GM23248 (cell line): Measurements from ENCODE around the gene ZFX. TPM values are rescaled to one million over a fixed set of nuclear protein-coding genes. Genes with fewer than 3 reads are reported as not detected.

Experiments
- DNase-seq: peaks from one replicate; pipeline ENCODE4 v3.0.0-alpha.2; 2015
- H2AFZ ChIP-seq: fragments of 200-600 bp; sonication (generic); 2 replicates; pipeline ENCODE4 v1.6.1; 2016; ENCODE audit warnings: antibody characterized with exemption
- H3F3A ChIP-seq: fragments of 200-600 bp; sonication (generic); 2 replicates; pipeline ENCODE4 v1.6.1; 2016; ENCODE audit warnings: mild to moderate bottlenecking, antibody characterized with exemption, mixed run types; ENCODE audit not compliant: insufficient read depth
- H3K27ac ChIP-seq: fragments of 200-600 bp; sonication (generic); 2 replicates; pipeline ENCODE4 v1.5.1; 2016; ENCODE audit warnings: mild to moderate bottlenecking
- H3K27me3 ChIP-seq: fragments of 200-600 bp; sonication (generic); replicated peaks from 2 replicates; pipeline ENCODE4 v1.6.1; 2016; ENCODE audit warnings: mild to moderate bottlenecking; ENCODE audit not compliant: insufficient read depth
- H3K36me3 ChIP-seq: fragments of 200-600 bp; sonication (generic); 2 replicates; pipeline ENCODE4 v1.6.1; 2016; ENCODE audit warnings: low read depth, mild to moderate bottlenecking
- H3K4me1 ChIP-seq: fragments of 200-600 bp; sonication (generic); 2 replicates; pipeline ENCODE4 v1.6.1; 2016; ENCODE audit warnings: mild to moderate bottlenecking; ENCODE audit not compliant: insufficient read depth
- H3K4me2 ChIP-seq: fragments of 200-600 bp; sonication (generic); one replicate; pipeline ENCODE4 v1.6.1; 2016; ENCODE audit warnings: mild to moderate bottlenecking; ENCODE audit not compliant: unreplicated experiment
- H3K4me3 ChIP-seq: fragments of 200-600 bp; sonication (generic); 2 replicates; pipeline ENCODE4 v1.5.1; 2016; ENCODE audit warnings: mild to moderate bottlenecking
- H3K79me2 ChIP-seq: fragments of 200-600 bp; sonication (generic); 2 replicates; pipeline ENCODE4 v1.6.1; 2016; ENCODE audit warnings: mild to moderate bottlenecking; ENCODE audit not compliant: insufficient read depth
- H3K9ac ChIP-seq: fragments of 200-600 bp; sonication (generic); 2 replicates; pipeline ENCODE4 v1.6.1; 2016; ENCODE audit warnings: mild to moderate bottlenecking
- H3K9me2 ChIP-seq: fragments of 200-600 bp; sonication (generic); 2 replicates; pipeline ENCODE4 v1.6.1; 2016; ENCODE audit warnings: mixed run types, mild to moderate bottlenecking, moderate library complexity; ENCODE audit not compliant: insufficient read depth
- H3K9me3 ChIP-seq: fragments of 200-600 bp; sonication (generic); one replicate; pipeline ENCODE4 v1.6.1; 2017; ENCODE audit warnings: low read depth
- H4K20me1 ChIP-seq: fragments of 200-600 bp; sonication (generic); 2 replicates; pipeline ENCODE4 v1.6.0; 2016; ENCODE audit not compliant: insufficient read depth
- EZH2 ChIP-seq: fragments of 200-600 bp; sonication (generic); IDR thresholded peaks from 2 replicates; pipeline ENCODE4 v1.6.1; 2018; ENCODE audit warnings: antibody characterized with exemption, mild to moderate bottlenecking; ENCODE audit not compliant: insufficient read depth, poor library complexity, severe bottlenecking
- EZH2phosphoT487 ChIP-seq: fragments of 200-600 bp; sonication (generic); IDR thresholded peaks from 2 replicates; pipeline ENCODE4 v1.6.1; 2018; ENCODE audit warnings: antibody characterized with exemption, moderate library complexity, mild to moderate bottlenecking, low read depth; ENCODE audit not compliant: insufficient read depth
- WGBS, 2 experiments: methylation state at CpG; one replicate each; pipeline ENCODE4 v1.1.6; 2015 to 2017; ENCODE audit warnings: low lambda C conversion rate in 2 of 2, low coverage in 1 of 2; ENCODE audit errors: missing lambda C conversion rate in 2 of 2; 5-methylcytosine and 5-hydroxymethylcytosine counted together
- in situ Hi-C: fragments of 300-500 bp; cut with MboI; formaldehyde crosslinking; loops from 2 replicates; pipeline ENCODE4 v1.15.0; 2020
- polyA plus RNA-seq: library from polyadenylated mRNA; unstranded; fragments of >200 nt; fragmentation: Nextera tagmentation; extraction: Ambion mirVana; gene quantifications from 2 replicates; pipeline ENCODE4 v1.2.1, GENCODE V29; 2016
- total RNA-seq: library from RNA; depleted of rRNA; stranded (reverse); fragments of >200 nt; shearing (Covaris generic); gene quantifications from 2 replicates; pipeline ENCODE4 v1.2.3, GENCODE V29; 2014

ZFX gene
- total and polyA plus RNA-seq, 2 experiments from 2014 or later = 19.6 to 24.1 TPM

DNA sequence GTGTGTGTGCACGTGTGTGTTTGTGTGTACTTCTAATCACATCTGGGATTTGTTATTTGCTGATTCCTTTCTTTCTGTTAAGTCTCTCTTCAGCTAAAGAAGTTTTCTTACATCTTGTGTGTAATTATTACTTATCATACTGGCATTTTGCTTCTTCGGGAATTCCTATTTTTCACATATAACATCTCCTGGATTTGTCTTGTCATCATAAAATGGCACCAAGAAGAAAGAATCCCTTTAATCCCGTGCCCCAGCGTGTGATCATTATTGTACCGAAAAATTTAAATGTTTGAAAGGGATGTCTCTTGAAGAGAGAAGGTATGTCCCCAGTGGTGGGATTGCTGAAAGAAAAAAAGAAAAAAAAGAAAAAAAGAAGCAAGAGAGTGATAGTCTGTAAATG is 72.3 kb downstream of the ZFX start:
- 83 to 84% methylated on average over 5 of the region's 5 CpGs for WGBS, 2 experiments
- no peaks in the 10 kb centered on the region for H3K4me1 ChIP-seq

DNA sequence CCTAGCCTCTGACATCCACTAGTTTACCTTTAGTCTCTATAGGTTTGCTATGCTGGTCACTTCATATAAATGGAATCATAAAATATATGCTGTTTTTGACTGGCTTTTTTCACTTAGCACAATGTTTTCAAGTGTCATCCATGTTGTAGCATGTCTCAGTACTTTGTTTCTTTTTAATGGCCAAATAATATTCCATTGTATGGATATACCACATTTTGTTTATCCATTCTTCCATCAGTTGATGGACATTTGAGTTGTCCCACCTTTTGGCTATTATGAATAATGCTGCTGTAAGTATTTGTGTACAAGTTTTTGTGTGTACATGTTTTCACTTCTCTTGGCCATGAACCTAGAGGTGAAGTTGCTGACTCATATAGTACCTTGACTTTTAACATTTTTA is 75.7 kb downstream of the ZFX start:
- Histone ChIP-seq H3K4me3 (no peak overlapping the region), H3K27ac (no peak overlapping the region), H3F3A (no peaks in the 10 kb centered on the region; the same call in 1 of the 2 replicates), H3K79me2 (no peaks in the 10 kb centered on the region), H3K9me3 (no peaks in the 10 kb centered on the region), H3K9ac (no peak overlapping the region), H3K4me1 (no peaks in the 10 kb centered on the region), H3K36me3 (no peaks in the 10 kb centered on the region), H3K27me3 (no peaks in the 10 kb centered on the region), H3K4me2 (no peak overlapping the region), H2AFZ (no peak overlapping the region), H4K20me1 (no peaks in the 10 kb centered on the region), H3K9me2 (no peaks in the 10 kb centered on the region)
- DNase-seq = no peak
- in situ Hi-C loops = loop anchor here (25.0 kb wide), 1 partner anchor 138 kb away; no protein-coding TSS in a partner anchor
- TF ChIP-seq EZH2 = no peak
- no peak for TF ChIP-seq EZH2phosphoT487

More for the DNA sequence above, 72.3 kb downstream of the ZFX start:
- in situ Hi-C loops = no loop called here
- no peak overlapping the region for H3K4me3 ChIP-seq
- no peaks in the 10 kb centered on the region for H3K79me2 ChIP-seq
- H3K9me2 ChIP-seq = no peaks in the 10 kb centered on the region
- TF ChIP-seq EZH2phosphoT487 = no peak
- TF ChIP-seq EZH2 = no peak
- H3K9me3 ChIP-seq = no peaks in the 10 kb centered on the region
- no peaks in the 10 kb centered on the region; the same call in 1 of the 2 replicates for H3F3A ChIP-seq
- H3K9ac ChIP-seq = no peak overlapping the region
- H3K27me3 ChIP-seq = no peaks in the 10 kb centered on the region
- DNase-seq = no peak
- H3K4me2 ChIP-seq = no peak overlapping the region
- H3K27ac ChIP-seq = no peak overlapping the region
- H2AFZ ChIP-seq = no peak overlapping the region
- H3K36me3 ChIP-seq = no peaks in the 10 kb centered on the region
- H4K20me1 ChIP-seq = no peaks in the 10 kb centered on the region

- no peak for DNase-seq
- H3K4me2 ChIP-seq = no peak overlapping the region
- H3K27ac ChIP-seq = no peak overlapping the region
- no peak overlapping the region for H3K9ac ChIP-seq
- TF ChIP-seq EZH2phosphoT487 (no peak), EZH2 (no peak)
- H3K4me3 ChIP-seq = no peak overlapping the region
- in situ Hi-C loops = loop anchor here (25.0 kb wide), 1 partner anchor 139 kb away; no protein-coding TSS in a partner anchor
- H4K20me1 ChIP-seq = no peaks in the 10 kb centered on the region
- no peaks in the 10 kb centered on the region for H3K9me3 ChIP-seq
- no peaks in the 10 kb centered on the region for H3K36me3 ChIP-seq
- no peaks in the 10 kb centered on the region for H3K4me1 ChIP-seq
- H3K79me2 ChIP-seq = no peaks in the 10 kb centered on the region
- 92 to 100% methylated on average over 2 of the region's 2 CpGs for WGBS, 2 experiments
- no peak overlapping the region for H2AFZ ChIP-seq
- H3F3A ChIP-seq = peaks cover under 1% of the 10 kb centered on the region; the same call in 1 of the 2 replicates
- no peaks in the 10 kb centered on the region for H3K27me3 ChIP-seq
- no peaks in the 10 kb centered on the region for H3K9me2 ChIP-seq
Observed at GRCh38 chrX:24226176-24226575, 76.6 kb downstream of the ZFX start.

- Histone ChIP-seq H4K20me1 (no peaks in the 10 kb centered on the region), H3K36me3 (no peaks in the 10 kb centered on the region), H3K9me2 (no peaks in the 10 kb centered on the region), H3K4me2 (no peak overlapping the region), H3K4me3 (no peak overlapping the region), H2AFZ (no peak overlapping the region), H3K9me3 (no peaks in the 10 kb centered on the region), H3K9ac (no peak overlapping the region), H3F3A (peaks cover 5% of the 10 kb centered on the region; the same call in 1 of the 2 replicates), H3K27ac (no peak overlapping the region), H3K27me3 (no peaks in the 10 kb centered on the region), H3K4me1 (peaks cover 6% of the 10 kb centered on the region; the same call in 1 of the 2 replicates), H3K79me2 (no peaks in the 10 kb centered on the region)
- no peak for DNase-seq
- 95 to 98% methylated on average over 4 to 5 of the region's 5 CpGs for WGBS, 2 experiments
- TF ChIP-seq EZH2phosphoT487 (no peak), EZH2 (no peak)
- in situ Hi-C loops = loop anchor here (25.0 kb wide), 1 partner anchor 141 kb away; no protein-coding TSS in a partner anchor
Observed at GRCh38 chrX:24228596-24228995, 79.1 kb downstream of the ZFX start.
